Mesendoderm (in vitro differentiated cells): ENCODE measurements around the gene LRRC37A. TPM values are rescaled to one million over a fixed set of nuclear protein-coding genes. Genes with fewer than 3 reads are reported as not detected.
"Not testable (repeated sequence)": the region's sequence is repeated elsewhere in the genome, so short reads cannot be mapped to it uniquely, and the experiment has no call there.

Experiments
- DNase-seq: peaks from one replicate; pipeline ENCODE4 v3.0.0; 2013
- H2AK5ac ChIP-seq: 2 replicates; pipeline ENCODE4 v1.6.1; 2013; ENCODE audit warnings: low read length, inconsistent platforms
- H2BK120ac ChIP-seq: 2 replicates; pipeline ENCODE4 v1.6.1; 2013; ENCODE audit warnings: low read depth, mild to moderate bottlenecking, low read length, moderate library complexity, mixed read lengths
- H2BK15ac ChIP-seq: replicated peaks from 2 replicates; pipeline ENCODE4 v1.6.1; 2013; ENCODE audit warnings: low read depth, mild to moderate bottlenecking, moderate library complexity
- H2BK5ac ChIP-seq: 2 replicates; pipeline ENCODE4 v1.6.1; 2013; ENCODE audit warnings: low read length, inconsistent platforms
- H3K18ac ChIP-seq: 2 replicates; pipeline ENCODE4 v1.6.1; 2013; ENCODE audit warnings: mild to moderate bottlenecking, low read length, mixed read lengths
- H3K23ac ChIP-seq: one replicate; pipeline ENCODE4 v1.6.1; 2013; ENCODE audit warnings: low read length
- H3K27ac ChIP-seq: 2 replicates; pipeline ENCODE4 v1.5.1; 2013; ENCODE audit warnings: low read depth, mild to moderate bottlenecking, inconsistent platforms, low read length, moderate library complexity
- H3K27me3 ChIP-seq: 2 replicates; pipeline ENCODE4 v1.6.1; 2013; ENCODE audit warnings: low read length, control low read depth, mild to moderate bottlenecking, inconsistent platforms; ENCODE audit not compliant: insufficient read depth, poor library complexity
- H3K36me3 ChIP-seq: 2 replicates; pipeline ENCODE4 v1.6.1; 2013; ENCODE audit warnings: low read length, inconsistent platforms; ENCODE audit not compliant: control insufficient read depth, insufficient read depth
- H3K4ac ChIP-seq: one replicate; pipeline ENCODE4 v1.6.1; 2013; ENCODE audit warnings: low read depth, mild to moderate bottlenecking, low read length, moderate library complexity
- H3K4me1 ChIP-seq: 2 replicates; pipeline ENCODE4 v1.6.1; 2013; ENCODE audit warnings: low read depth, low read length, inconsistent platforms; ENCODE audit not compliant: control insufficient read depth
- H3K4me2 ChIP-seq: 2 replicates; pipeline ENCODE4 v1.6.1; 2013; ENCODE audit warnings: low read length
- H3K4me3 ChIP-seq: 2 replicates; pipeline ENCODE4 v1.5.1; 2013; ENCODE audit warnings: mild to moderate bottlenecking, low read length
- H3K56ac ChIP-seq: one replicate; pipeline ENCODE4 v1.6.1; 2013; ENCODE audit warnings: low read length
- H3K79me1 ChIP-seq: 2 replicates; pipeline ENCODE4 v1.6.1; 2013; ENCODE audit warnings: low read length, inconsistent platforms
- H3K79me2 ChIP-seq: 2 replicates; pipeline ENCODE4 v1.6.1; 2013; ENCODE audit warnings: mild to moderate bottlenecking, low read length; ENCODE audit not compliant: control insufficient read depth, insufficient read depth
- H3K9ac ChIP-seq: 2 replicates; pipeline ENCODE4 v1.6.1; 2013; ENCODE audit warnings: low read length, inconsistent platforms
- H4K5ac ChIP-seq: one replicate; pipeline ENCODE4 v1.6.1; 2013; ENCODE audit warnings: low read length
- H4K8ac ChIP-seq: one replicate; pipeline ENCODE4 v1.6.1; 2013; ENCODE audit warnings: low read depth, mild to moderate bottlenecking, control low read depth, low read length, moderate library complexity
- WGBS: extraction: QIAGEN DNeasy Blood & Tissue Kit; methylation state at CpG from one replicate; pipeline ENCODE4 v1.1.7; 2013; ENCODE audit warnings: low lambda C conversion rate, missing lambda C conversion rate; ENCODE audit not compliant: insufficient coverage; ENCODE audit errors: extremely low coverage; 5-methylcytosine and 5-hydroxymethylcytosine counted together
- polyA plus RNA-seq, 2 experiments: library from polyadenylated mRNA; stranded (reverse); fragments of 200-250 nt; gene quantifications; one replicate each; pipeline ENCODE4 v1.2.3, GENCODE V29; 2013

LRRC37A gene
- polyA plus RNA-seq (2013, experiment 1 of 2): 1.2 TPM
- 1.3 TPM for polyA plus RNA-seq (2013, experiment 2 of 2)

DNA sequence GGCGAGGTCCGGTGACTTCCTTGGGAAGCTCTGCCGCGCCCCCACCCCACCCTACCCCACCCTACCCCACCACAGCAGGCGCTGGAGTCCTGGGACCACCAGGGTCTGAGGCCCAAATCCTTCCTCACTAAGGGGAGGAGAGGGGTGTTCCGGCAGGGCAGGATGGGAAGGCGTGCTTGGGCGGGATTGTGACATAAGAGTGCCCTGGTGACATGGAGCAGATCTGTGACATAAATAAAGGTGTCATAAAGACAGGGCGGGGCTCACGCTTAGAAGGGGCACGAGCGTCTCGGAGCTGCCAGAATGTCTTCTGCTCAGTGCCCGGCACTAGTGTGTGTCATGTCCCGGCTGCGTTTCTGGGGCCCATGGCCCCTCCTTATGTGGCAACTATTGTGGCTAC lies at the start of gene LRRC37A:
TSS of gene LRRC37A (plus strand) at position 301 of the 400 bp plus-strand sequence. CDS start at position 304, 3 bp downstream.
- not testable (repeated sequence) for H3K4me1 ChIP-seq, H3K9ac ChIP-seq, H3K36me3 ChIP-seq, H2BK15ac ChIP-seq, H3K18ac ChIP-seq, H3K56ac ChIP-seq, H2BK120ac ChIP-seq, H3K23ac ChIP-seq, DNase-seq, H2AK5ac ChIP-seq, H4K8ac ChIP-seq, H3K27ac ChIP-seq, H2BK5ac ChIP-seq, H3K79me1 ChIP-seq, H3K4ac ChIP-seq, H3K4me2 ChIP-seq, H3K27me3 ChIP-seq, H4K5ac ChIP-seq, H3K79me2 ChIP-seq, H3K4me3 ChIP-seq
- WGBS: no CpG with 5 or more reads among the region's 16 CpGs

GRCh38 chr17:46249153-46249552 lies 45.8 kb upstream of the LRRC37A start:
- H4K8ac ChIP-seq, H2AK5ac ChIP-seq, H2BK120ac ChIP-seq, H3K27ac ChIP-seq, H3K4ac ChIP-seq, H3K36me3 ChIP-seq, H3K4me2 ChIP-seq, H3K56ac ChIP-seq, H4K5ac ChIP-seq, H3K27me3 ChIP-seq, H3K23ac ChIP-seq, DNase-seq, H3K79me1 ChIP-seq, H3K4me1 ChIP-seq, H3K18ac ChIP-seq, H2BK5ac ChIP-seq, H2BK15ac ChIP-seq, H3K9ac ChIP-seq, H3K79me2 ChIP-seq, H3K4me3 ChIP-seq: not testable (repeated sequence)
- no CpG with 5 or more reads among the region's 3 CpGs for WGBS

DNA sequence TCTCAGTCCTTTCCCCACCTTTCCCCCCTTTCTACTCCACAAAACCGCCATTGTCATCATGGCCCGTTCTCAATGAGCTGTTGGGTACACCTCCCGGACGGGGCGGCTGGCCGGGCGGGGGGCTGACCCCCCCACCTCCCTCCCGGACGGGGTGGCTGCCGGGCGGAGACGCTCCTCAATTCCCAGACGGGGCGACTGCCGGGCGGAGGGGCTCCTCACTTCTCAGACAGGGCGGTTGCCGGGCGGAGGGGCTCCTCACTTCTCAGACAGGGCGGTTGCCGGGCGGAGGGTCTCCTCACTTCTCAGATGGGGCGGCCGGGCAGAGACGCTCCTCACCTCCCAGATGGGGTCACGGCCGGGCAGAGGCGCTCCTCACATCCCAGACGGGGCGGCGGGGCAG lies 42.1 kb upstream of the LRRC37A start:
- not testable (repeated sequence) for DNase-seq, H3K79me1 ChIP-seq, H3K4me1 ChIP-seq, H2BK5ac ChIP-seq, H3K18ac ChIP-seq, H2BK120ac ChIP-seq, H3K23ac ChIP-seq, H3K4me3 ChIP-seq, H2BK15ac ChIP-seq, H3K79me2 ChIP-seq, H4K5ac ChIP-seq, H3K27me3 ChIP-seq, H3K56ac ChIP-seq, H4K8ac ChIP-seq, H2AK5ac ChIP-seq, H3K4ac ChIP-seq, H3K36me3 ChIP-seq, H3K27ac ChIP-seq, H3K9ac ChIP-seq, H3K4me2 ChIP-seq
- WGBS: no CpG with 5 or more reads among the region's 31 CpGs

- H3K4me3 ChIP-seq, H3K36me3 ChIP-seq, H3K9ac ChIP-seq, H3K23ac ChIP-seq, H3K18ac ChIP-seq, H3K56ac ChIP-seq, H2BK15ac ChIP-seq, H3K4ac ChIP-seq, H2AK5ac ChIP-seq, H2BK120ac ChIP-seq, H3K27ac ChIP-seq, H4K8ac ChIP-seq, H3K79me1 ChIP-seq, H3K27me3 ChIP-seq, H3K79me2 ChIP-seq, H2BK5ac ChIP-seq, H3K4me1 ChIP-seq, H4K5ac ChIP-seq, H3K4me2 ChIP-seq: not testable (repeated sequence)
- peak; percentile 77 for DNase-seq
- no CpG with 5 or more reads among the region's 8 CpGs for WGBS
Observed at GRCh38 chr17:46253722-46254121, 41.2 kb upstream of the LRRC37A start.

- H2BK120ac ChIP-seq, H3K27ac ChIP-seq, H3K4ac ChIP-seq, H3K4me1 ChIP-seq, H2AK5ac ChIP-seq, H2BK15ac ChIP-seq, H3K79me1 ChIP-seq, H3K18ac ChIP-seq, H3K4me3 ChIP-seq, H3K27me3 ChIP-seq, H3K23ac ChIP-seq, H3K36me3 ChIP-seq, H3K79me2 ChIP-seq, H4K8ac ChIP-seq, H4K5ac ChIP-seq, H3K56ac ChIP-seq, H3K4me2 ChIP-seq, H3K9ac ChIP-seq, DNase-seq, H2BK5ac ChIP-seq: not testable (repeated sequence)
- no CpG with 5 or more reads among the region's 6 CpGs for WGBS
Observed at GRCh38 chr17:46254215-46254614, 40.7 kb upstream of the LRRC37A start.

- WGBS: no CpG with 5 or more reads among the region's 1 CpG
- H3K27ac ChIP-seq, H3K18ac ChIP-seq, H2BK5ac ChIP-seq, H2BK15ac ChIP-seq, H3K56ac ChIP-seq, H3K79me2 ChIP-seq, H4K8ac ChIP-seq, H3K36me3 ChIP-seq, H3K27me3 ChIP-seq, H4K5ac ChIP-seq, H3K4me2 ChIP-seq, H3K23ac ChIP-seq, H3K4me3 ChIP-seq, H3K4ac ChIP-seq, H3K79me1 ChIP-seq, H2BK120ac ChIP-seq, H3K4me1 ChIP-seq, DNase-seq, H3K9ac ChIP-seq, H2AK5ac ChIP-seq: not testable (repeated sequence)
Observed at GRCh38 chr17:46256369-46256768, 38.6 kb upstream of the LRRC37A start.
